B cell (primary cell): ENCODE data around the gene POP5.

ENCODE experiments used
- CTCF ChIP-seq: fragments of 200-600 bp; IDR thresholded peaks from one replicate; pipeline ENCODE4 v1.8.0; 2022; ENCODE audit warnings: antibody characterized with exemption, mild to moderate bottlenecking
- EZH2 ChIP-seq: IDR thresholded peaks from 2 replicates; pipeline ENCODE4 v1.6.1; 2012; ENCODE audit warnings: borderline replicate concordance, low read depth, mild to moderate bottlenecking, moderate library complexity, low read length; ENCODE audit not compliant: insufficient read depth, poor library complexity, severe bottlenecking

GRCh38 chr12:120528861-120529525, 52.2 kb downstream of the POP5 start, which contains the start of gene COQ5:
- TF ChIP-seq CTCF (no peak), EZH2 (no peak)
